Fibroblast of villous mesenchyme (primary cell): Measurements from ENCODE around the gene PLPP4. TPM values are rescaled to one million over a fixed set of nuclear protein-coding genes. Genes with fewer than 3 reads are reported as not detected.

ENCODE experiments used
- DNase-seq: peaks from one replicate; pipeline ENCODE4 v3.0.0-alpha.2; 2010; ENCODE audit warnings: low read depth
- H3K4me3 ChIP-seq: 2 replicates; pipeline ENCODE4 v1.5.1; 2011; ENCODE audit warnings: low read depth, mild to moderate bottlenecking, low read length
- total RNA-seq: library from RNA; depleted of rRNA; stranded (reverse); fragments of >200 nt; gene quantifications from 2 replicates; pipeline ENCODE4 v1.2.3, GENCODE V29; 2012
- TF ChIP-seq, protein P1 (sequence below): IDR thresholded peaks from 2 replicates; pipeline ENCODE4 v1.5.1; 2012; ENCODE audit warnings: low read depth, mild to moderate bottlenecking, low read length; ENCODE audit not compliant: insufficient read depth

The PLPP4 gene
- total RNA-seq, 1 donor: 0.86 TPM

DNA sequence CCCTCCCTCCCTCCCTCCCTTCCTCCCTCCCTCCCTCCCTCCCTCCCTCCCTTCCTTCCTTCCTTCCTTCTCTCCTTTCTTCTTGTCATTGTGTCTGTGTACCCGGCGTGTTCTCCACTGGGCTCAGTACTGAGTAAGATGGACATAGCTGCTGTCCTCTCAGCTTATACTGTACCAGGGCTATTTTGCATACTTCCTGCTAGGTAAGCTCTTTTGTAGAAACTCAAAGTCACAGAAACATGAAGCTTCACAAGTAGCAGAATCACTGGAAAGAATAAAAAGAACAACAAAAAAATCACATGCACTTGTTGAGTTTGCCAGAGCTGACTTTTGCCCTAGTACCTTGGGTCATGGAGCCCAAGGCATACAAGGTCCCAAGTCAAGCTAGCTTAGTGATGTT lies 125.7 kb downstream of the PLPP4 start:
- TF ChIP-seq, protein P1, sequence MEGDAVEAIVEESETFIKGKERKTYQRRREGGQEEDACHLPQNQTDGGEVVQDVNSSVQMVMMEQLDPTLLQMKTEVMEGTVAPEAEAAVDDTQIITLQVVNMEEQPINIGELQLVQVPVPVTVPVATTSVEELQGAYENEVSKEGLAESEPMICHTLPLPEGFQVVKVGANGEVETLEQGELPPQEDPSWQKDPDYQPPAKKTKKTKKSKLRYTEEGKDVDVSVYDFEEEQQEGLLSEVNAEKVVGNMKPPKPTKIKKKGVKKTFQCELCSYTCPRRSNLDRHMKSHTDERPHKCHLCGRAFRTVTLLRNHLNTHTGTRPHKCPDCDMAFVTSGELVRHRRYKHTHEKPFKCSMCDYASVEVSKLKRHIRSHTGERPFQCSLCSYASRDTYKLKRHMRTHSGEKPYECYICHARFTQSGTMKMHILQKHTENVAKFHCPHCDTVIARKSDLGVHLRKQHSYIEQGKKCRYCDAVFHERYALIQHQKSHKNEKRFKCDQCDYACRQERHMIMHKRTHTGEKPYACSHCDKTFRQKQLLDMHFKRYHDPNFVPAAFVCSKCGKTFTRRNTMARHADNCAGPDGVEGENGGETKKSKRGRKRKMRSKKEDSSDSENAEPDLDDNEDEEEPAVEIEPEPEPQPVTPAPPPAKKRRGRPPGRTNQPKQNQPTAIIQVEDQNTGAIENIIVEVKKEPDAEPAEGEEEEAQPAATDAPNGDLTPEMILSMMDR: no peak
- DNase-seq: no peak
- no peak overlapping the region for H3K4me3 ChIP-seq

DNA sequence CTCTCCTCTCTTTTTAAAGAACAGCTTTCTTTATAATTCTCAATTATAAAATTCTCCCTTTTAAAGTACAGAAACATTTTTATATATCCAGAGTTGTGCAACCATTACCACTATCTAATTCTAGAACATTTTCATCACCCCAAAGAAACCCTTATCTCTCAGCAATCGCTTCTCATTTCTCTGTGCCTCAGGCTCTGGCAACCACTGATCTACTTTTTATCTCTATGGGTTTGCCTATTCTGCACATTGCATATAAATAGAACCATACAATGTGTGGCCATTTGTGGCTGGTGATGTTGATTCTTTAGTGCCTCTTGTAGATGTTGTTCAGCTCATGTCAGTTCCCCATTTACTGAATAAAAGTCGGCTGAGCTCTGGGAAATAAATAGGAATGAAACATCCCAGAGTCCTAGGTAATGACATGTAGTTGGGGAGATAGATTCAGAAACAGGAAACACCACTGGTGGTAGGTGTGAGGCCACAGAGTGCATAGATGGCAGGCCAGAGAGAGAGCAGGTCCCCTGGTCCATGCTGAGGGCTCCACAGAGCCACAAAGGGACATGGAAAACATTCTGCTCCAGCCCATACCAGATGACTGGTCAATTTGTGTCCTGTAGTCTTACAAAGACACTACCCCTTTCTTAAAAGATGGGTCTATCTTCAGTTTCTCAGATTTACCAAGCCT lies 126.5 kb downstream of the PLPP4 start:
- H3K4me3 ChIP-seq: no peak overlapping the region
- TF ChIP-seq, protein P1: no peak
- no peak for DNase-seq

DNA sequence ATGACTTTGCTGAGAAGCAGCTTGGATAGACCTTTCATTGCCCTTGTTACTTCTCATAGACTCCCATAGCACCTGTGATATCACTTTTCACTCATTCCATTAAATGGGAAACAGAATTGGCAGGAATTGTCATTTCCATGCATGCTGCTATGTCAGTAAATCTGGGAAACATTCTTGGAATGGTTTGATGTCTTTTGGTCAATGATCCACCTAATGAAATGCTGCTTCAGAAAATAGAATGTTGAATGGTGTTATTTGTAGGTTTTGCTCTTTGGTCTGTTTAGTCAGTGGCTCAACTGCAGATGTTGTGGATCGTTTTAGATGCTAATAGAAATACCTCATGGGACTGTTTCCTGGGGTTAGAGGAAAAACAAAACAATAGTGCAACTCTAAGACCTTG lies 127.8 kb downstream of the PLPP4 start:
- no peak for DNase-seq
- no peak overlapping the region for H3K4me3 ChIP-seq
- TF ChIP-seq, protein P1: no peak

DNA sequence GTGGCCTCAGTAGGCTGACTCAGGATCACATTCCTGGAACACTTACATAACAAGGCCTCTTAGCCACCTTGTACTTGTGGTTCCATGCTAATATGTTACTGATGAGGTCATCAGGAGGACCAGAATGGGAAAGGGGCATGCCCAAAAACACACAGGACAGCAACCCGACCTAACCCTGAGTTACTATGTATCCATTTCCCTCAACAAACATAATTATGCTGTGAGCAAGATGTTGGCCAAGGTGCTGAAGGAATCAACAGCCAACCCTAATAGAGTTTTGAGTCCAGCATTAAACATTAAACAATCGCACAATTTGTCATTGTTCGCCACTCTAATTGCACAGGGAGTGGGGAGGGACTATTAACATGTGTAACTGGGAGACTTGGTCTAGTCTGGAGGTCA lies 129.4 kb downstream of the PLPP4 start:
- TF ChIP-seq, protein P1: no peak
- H3K4me3 ChIP-seq: no peak overlapping the region
- DNase-seq: no peak

DNA sequence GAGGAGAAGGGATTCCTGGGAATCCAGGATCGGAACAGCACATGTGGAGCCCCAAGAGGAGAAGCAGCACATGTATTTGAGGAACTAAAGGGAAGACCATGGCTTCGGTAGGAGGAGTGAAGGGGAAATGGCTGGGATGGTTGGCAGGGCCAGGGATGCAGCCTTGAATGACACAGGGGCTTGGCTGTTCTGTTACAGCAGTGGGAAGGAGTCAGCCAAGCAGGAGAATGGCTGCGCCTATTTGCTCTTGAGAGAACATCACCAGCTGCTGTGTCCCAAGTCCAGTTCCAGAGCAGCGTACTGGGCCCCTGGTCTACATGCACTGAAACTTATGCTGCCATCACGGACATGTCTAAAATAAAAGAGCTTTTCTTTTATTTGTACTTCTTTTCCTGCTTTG lies 130.0 kb downstream of the PLPP4 start:
- no peak for DNase-seq
- TF ChIP-seq, protein P1: no peak
- no peak overlapping the region for H3K4me3 ChIP-seq

DNA sequence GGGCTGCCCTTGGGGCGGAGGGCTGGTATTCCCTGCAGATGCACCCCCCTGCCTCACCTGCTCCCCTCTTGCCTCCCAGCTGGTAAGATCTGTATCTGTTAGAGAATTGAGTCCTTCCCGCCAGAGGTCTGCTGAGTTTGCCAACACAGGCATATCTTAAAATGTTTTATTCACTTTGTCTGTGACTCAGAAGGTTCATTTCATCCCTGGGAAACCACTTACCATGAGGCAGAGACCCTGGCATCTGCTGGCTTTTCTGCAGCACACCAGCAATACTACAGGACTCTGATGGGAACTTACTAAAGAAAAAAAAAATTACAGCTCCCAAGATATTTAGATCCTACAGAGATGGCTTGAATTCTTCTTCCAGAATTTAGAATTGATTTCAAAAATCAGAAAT lies 131.3 kb downstream of the PLPP4 start:
- TF ChIP-seq, protein P1: no peak
- H3K4me3 ChIP-seq: no peak overlapping the region
- DNase-seq: no peak

DNA sequence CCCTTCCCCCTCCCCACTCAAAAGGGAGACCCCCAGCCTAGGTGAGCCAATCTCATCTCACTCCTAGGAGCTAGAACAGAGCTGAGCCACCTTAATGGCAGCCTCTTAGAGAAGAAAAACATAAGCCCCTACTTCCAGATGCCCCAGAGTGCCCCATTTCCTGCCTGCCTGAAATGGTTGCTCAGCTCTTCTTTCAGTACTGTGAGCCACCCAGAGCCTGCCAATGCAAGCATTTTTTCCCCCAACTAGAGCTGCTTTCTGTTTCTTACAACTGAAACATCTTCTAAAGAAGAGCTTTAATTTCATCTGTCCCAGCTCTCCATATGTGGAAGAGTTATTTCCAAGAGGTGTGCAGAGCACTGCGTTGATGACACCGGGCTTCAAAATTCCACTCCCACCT lies 136.7 kb downstream of the PLPP4 start:
- no peak for DNase-seq
- TF ChIP-seq, protein P1: no peak
- H3K4me3 ChIP-seq: no peak overlapping the region
